AG04450 (cell line): ENCODE data around the gene SYNPR. TPM values are rescaled to one million over a fixed set of nuclear protein-coding genes. Genes with fewer than 3 reads are reported as not detected.

Source experiments
- CTCF ChIA-PET: fragments of 300-600, 350-600 bp; formaldehyde crosslinking; extraction: SDS; loops from one replicate; lab custom pipeline; 2022; ENCODE audit warnings: antibody characterized with exemption, inconsistent platforms; lab: Charles Lee
- POLR2A ChIA-PET: fragments of 350-600 bp; formaldehyde crosslinking; extraction: SDS; loops from one replicate; lab custom pipeline; 2021; ENCODE audit warnings: antibody characterized with exemption, inconsistent platforms; lab: Yijun Ruan, JAX
- DNase-seq: peaks from one replicate; pipeline ENCODE4 v3.0.0-alpha.2; 2011; ENCODE audit warnings: low read depth, low spot score
- H3K27ac ChIP-seq: one replicate; pipeline ENCODE4 v1.5.1; 2012; ENCODE audit warnings: low read depth, low read length, control low read depth
- H3K27me3 ChIP-seq: one replicate; pipeline ENCODE4 v1.6.0; 2012; ENCODE audit warnings: low read length; ENCODE audit not compliant: control insufficient read depth, insufficient read depth
- H3K4me3 ChIP-seq: 2 replicates; pipeline ENCODE4 v1.5.1; 2011; ENCODE audit warnings: mild to moderate bottlenecking, low read depth, low read length, control low read depth
- H3K9me3 ChIP-seq: 2 replicates; pipeline ENCODE4 v1.5.1; 2012; ENCODE audit warnings: low read length; ENCODE audit not compliant: control insufficient read depth, insufficient read depth
- CTCF ChIP-seq: IDR thresholded peaks from 2 replicates; pipeline ENCODE4 v1.5.1; 2011; ENCODE audit warnings: low read depth, low read length, control low read depth, inconsistent platforms
- polyA plus RNA-seq: library from polyadenylated mRNA; depleted of rRNA; stranded (reverse); fragments of >200 nt; gene quantifications from 2 replicates; pipeline ENCODE4 v1.2.3, GENCODE V29; 2011

The SYNPR gene
- polyA plus RNA-seq, 1 experiment = not detected

- H3K27me3 ChIP-seq = peaks cover 2% of the 10 kb centered on the region
- no peak for TF ChIP-seq CTCF
- POLR2A ChIA-PET = no interaction called here
- CTCF ChIA-PET = no interaction called here
- H3K27ac ChIP-seq = no peak overlapping the region
- H3K4me3 ChIP-seq = no peak overlapping the region
- H3K9me3 ChIP-seq = no peaks in the 10 kb centered on the region
- no peak for DNase-seq
These were observed 160.8 kb downstream of the SYNPR start for GRCh38 chr3:63438826-63439371.

GRCh38 chr3:63441262-63441661 lies 163.2 kb downstream of the SYNPR start:
- no peak for TF ChIP-seq CTCF

GRCh38 chr3:63442918-63443317 lies 164.8 kb downstream of the SYNPR start:
- no peak for TF ChIP-seq CTCF
- POLR2A ChIA-PET = no interaction called here
- CTCF ChIA-PET = no interaction called here

More at GRCh38 chr3:63441262-63441661, 163.2 kb downstream of the SYNPR start:
- H3K4me3 ChIP-seq = no peak overlapping the region
- POLR2A ChIA-PET = no interaction called here
- no peak for DNase-seq
- CTCF ChIA-PET = no interaction called here
- no peak overlapping the region for H3K27ac ChIP-seq
- peaks cover 2% of the 10 kb centered on the region for H3K27me3 ChIP-seq
- no peaks in the 10 kb centered on the region for H3K9me3 ChIP-seq

GRCh38 chr3:63450023-63450422 lies 171.9 kb downstream of the SYNPR start:
- POLR2A ChIA-PET = no interaction called here
- H3K27ac ChIP-seq = no peak overlapping the region
- no peak for DNase-seq
- CTCF ChIA-PET = no interaction called here
- H3K9me3 ChIP-seq = no peaks in the 10 kb centered on the region
- TF ChIP-seq CTCF = no peak
- no peak overlapping the region for H3K4me3 ChIP-seq
- no peaks in the 10 kb centered on the region for H3K27me3 ChIP-seq

More at GRCh38 chr3:63442918-63443317, 164.8 kb downstream of the SYNPR start:
- peaks cover 2% of the 10 kb centered on the region for H3K27me3 ChIP-seq
- DNase-seq = no peak
- no peaks in the 10 kb centered on the region for H3K9me3 ChIP-seq
- no peak overlapping the region for H3K4me3 ChIP-seq
- H3K27ac ChIP-seq = no peak overlapping the region

GRCh38 chr3:63450634-63451363 lies 172.7 kb downstream of the SYNPR start:
- ChIA-PET POLR2A (no interaction called here), CTCF (no interaction called here)
- Histone ChIP-seq H3K9me3 (no peaks in the 10 kb centered on the region), H3K27ac (no peak overlapping the region), H3K4me3 (no peak overlapping the region), H3K27me3 (no peaks in the 10 kb centered on the region)
- TF ChIP-seq CTCF = no peak
- no peak for DNase-seq
